ENCODE results near the gene FAM98A. TPM values are rescaled to one million over a fixed set of nuclear protein-coding genes. Genes with fewer than 3 reads are reported as not detected.

Gene FAM98A
- total RNA-seq, 1 donor from 2014 or later, result 43.6 TPM

- Histone ChIP-seq H3K9me3 (no peaks in the 10 kb centered on the region), H3K4me1 (no peaks in the 10 kb centered on the region), H3K27me3 (no peaks in the 10 kb centered on the region), H3K4me3 (no peak overlapping the region), H3K36me3 (no peaks in the 10 kb centered on the region), H3K27ac (no peak overlapping the region)
- ATAC-seq, result no peak
- TF ChIP-seq CTCF (IDR thresholded peaks at IDR 0.05), result no peak
- intact Hi-C loops (cut with DNase I), result no loop called here
- DNase-seq, result no peak
These were observed 34.2 kb upstream of the FAM98A start for GRCh38 chr2:33633315-33633714.

DNA sequence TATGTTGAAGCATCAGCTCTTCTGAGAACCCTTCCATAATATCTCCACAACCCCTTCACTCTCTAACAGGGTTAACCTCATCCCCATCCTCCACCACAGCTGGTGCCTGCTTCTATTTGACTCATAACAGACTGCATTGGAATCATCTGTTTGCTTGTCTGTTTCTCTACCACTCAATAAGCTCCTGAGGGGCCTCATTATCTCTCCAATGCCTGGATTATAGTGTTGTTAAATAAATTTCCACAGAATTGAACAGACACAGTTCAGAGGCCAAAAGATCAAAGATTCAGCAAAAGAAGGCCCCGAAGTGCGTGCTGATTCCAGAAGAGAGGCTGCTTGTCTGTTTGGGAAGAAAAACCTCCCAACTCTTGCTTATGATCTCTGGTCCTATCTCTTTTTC lies 33.7 kb upstream of the FAM98A start:
- no peaks in the 10 kb centered on the region for H3K4me1 ChIP-seq
- H3K27me3 ChIP-seq, result no peaks in the 10 kb centered on the region
- no peaks in the 10 kb centered on the region for H3K9me3 ChIP-seq
- intact Hi-C loops (cut with DNase I), result no loop called here
- DNase-seq (no peak), ATAC-seq (no peak)
- TF ChIP-seq CTCF (IDR thresholded peaks at IDR 0.05), result no peak
- H3K27ac ChIP-seq, result no peak overlapping the region
- no peak overlapping the region for H3K4me3 ChIP-seq
- no peaks in the 10 kb centered on the region for H3K36me3 ChIP-seq

- H3K27me3 ChIP-seq, result no peaks in the 10 kb centered on the region
- DNase-seq (no peak), ATAC-seq (no peak)
- no peak for TF ChIP-seq CTCF (IDR thresholded peaks at IDR 0.05)
- H3K9me3 ChIP-seq, result no peaks in the 10 kb centered on the region
- H3K36me3 ChIP-seq, result no peaks in the 10 kb centered on the region
- no peaks in the 10 kb centered on the region for H3K4me1 ChIP-seq
- intact Hi-C loops (cut with DNase I), result no loop called here
- no peak overlapping the region for H3K4me3 ChIP-seq
- H3K27ac ChIP-seq, result no peak overlapping the region
These were observed 29.1 kb upstream of the FAM98A start for GRCh38 chr2:33628031-33628827.

- no peak for TF ChIP-seq CTCF (IDR thresholded peaks at IDR 0.05)
- ATAC-seq (no peak), DNase-seq (no peak)
- H3K4me1 ChIP-seq, result no peaks in the 10 kb centered on the region
- H3K27me3 ChIP-seq, result no peaks in the 10 kb centered on the region
- H3K4me3 ChIP-seq, result no peak overlapping the region
- intact Hi-C loops (cut with DNase I), result no loop called here
- H3K27ac ChIP-seq, result no peak overlapping the region
- H3K36me3 ChIP-seq, result no peaks in the 10 kb centered on the region
- peaks cover 4% of the 10 kb centered on the region for H3K9me3 ChIP-seq
These were observed 19.9 kb upstream of the FAM98A start for GRCh38 chr2:33619028-33619427.

DNA sequence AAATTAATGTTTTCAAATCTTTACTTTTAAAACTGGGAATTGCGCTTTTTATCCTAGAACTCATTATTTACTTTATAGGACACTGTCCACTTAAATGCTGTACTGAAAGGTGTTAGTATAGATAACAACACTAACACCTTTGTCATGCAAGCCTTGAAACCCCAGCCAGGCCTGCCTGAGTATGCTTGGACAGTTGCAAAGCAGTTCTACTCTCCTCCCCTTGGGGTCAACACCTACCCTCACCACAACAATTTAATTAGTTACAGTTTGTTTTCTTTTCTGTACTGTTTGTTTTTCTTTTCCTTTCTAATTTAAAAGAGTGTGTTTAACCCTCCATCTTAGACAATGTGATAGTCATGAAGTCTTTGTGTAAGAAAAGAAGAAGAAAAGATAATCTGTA lies 18.9 kb upstream of the FAM98A start:
- ATAC-seq, result no peak
- Histone ChIP-seq H3K27me3 (no peaks in the 10 kb centered on the region), H3K9me3 (peaks cover 4% of the 10 kb centered on the region), H3K27ac (no peak overlapping the region), H3K4me3 (no peak overlapping the region), H3K4me1 (no peaks in the 10 kb centered on the region), H3K36me3 (no peaks in the 10 kb centered on the region)
- DNase-seq, result no peak
- intact Hi-C loops (cut with DNase I), result no loop called here
- no peak for TF ChIP-seq CTCF (IDR thresholded peaks at IDR 0.05)

Measured in upper lobe of right lung (tissue), 1 donor.